Smooth muscle cell (in vitro differentiated cells): ENCODE data around the gene LAMC2. TPM values are rescaled to one million over a fixed set of nuclear protein-coding genes. Genes with fewer than 3 reads are reported as not detected.

Experiments used
- DNase-seq: peaks from one replicate; lab custom pipeline; 2025; ENCODE audit not compliant: unreplicated experiment; lab: John Stamatoyannopoulos, UW
- H2AFZ ChIP-seq: fragments of 200-600 bp; sonication (generic); 2 replicates; pipeline ENCODE4 v1.6.0; 2016; ENCODE audit warnings: antibody characterized with exemption, low read depth, mild to moderate bottlenecking
- H3F3A ChIP-seq: fragments of 200-600 bp; sonication (generic); 2 replicates; pipeline ENCODE4 v1.6.0; 2017; ENCODE audit warnings: antibody characterized with exemption, low read depth
- H3K27ac ChIP-seq: fragments of 200-600 bp; sonication (generic); 2 replicates; pipeline ENCODE4 v1.5.1; 2016; ENCODE audit warnings: low read depth, mild to moderate bottlenecking
- H3K27me3 ChIP-seq: fragments of 200-600 bp; sonication (generic); 2 replicates; pipeline ENCODE4 v1.6.1; 2016; ENCODE audit warnings: low read depth, mild to moderate bottlenecking
- H3K36me3 ChIP-seq: fragments of 200-600 bp; sonication (generic); 2 replicates; pipeline ENCODE4 v1.5.1; 2016; ENCODE audit warnings: low read depth
- H3K4me1 ChIP-seq: fragments of 200-600 bp; sonication (generic); 2 replicates; pipeline ENCODE4 v1.5.1; 2016; ENCODE audit warnings: low read depth
- H3K4me2 ChIP-seq: fragments of 200-600 bp; sonication (generic); 2 replicates; pipeline ENCODE4 v1.6.0; 2016; ENCODE audit warnings: mild to moderate bottlenecking
- H3K4me3 ChIP-seq: fragments of 200-600 bp; sonication (generic); 2 replicates; pipeline ENCODE4 v1.5.1; 2016; ENCODE audit warnings: mild to moderate bottlenecking
- H3K79me2 ChIP-seq: fragments of 200-600 bp; sonication (generic); 2 replicates; pipeline ENCODE4 v1.6.0; 2016; ENCODE audit warnings: low read depth, mild to moderate bottlenecking
- H3K9ac ChIP-seq: fragments of 200-600 bp; sonication (generic); 2 replicates; pipeline ENCODE4 v1.6.0; 2016; ENCODE audit warnings: low read depth
- H3K9me3 ChIP-seq: fragments of 200-600 bp; sonication (generic); replicated peaks from 2 replicates; pipeline ENCODE4 v1.5.1; 2016; ENCODE audit warnings: low read depth
- H4K20me1 ChIP-seq: fragments of 200-600 bp; sonication (generic); 2 replicates; pipeline ENCODE4 v1.6.0; 2016; ENCODE audit warnings: low read depth
- CTCF ChIP-seq: fragments of 200-600 bp; sonication (generic); IDR thresholded peaks from 2 replicates; pipeline ENCODE4 v1.5.1; 2017; ENCODE audit warnings: borderline replicate concordance, mild to moderate bottlenecking, antibody characterized with exemption; ENCODE audit not compliant: insufficient read depth, poor library complexity, severe bottlenecking
- WGBS: methylation state at CpG from one replicate; pipeline ENCODE4 v1.1.7; 2016; ENCODE audit warnings: low lambda C conversion rate; 5-methylcytosine and 5-hydroxymethylcytosine counted together
- polyA plus RNA-seq: library from polyadenylated mRNA; unstranded; fragments of >200 nt; fragmentation: Nextera tagmentation; extraction: Ambion mirVana; gene quantifications from 2 replicates; pipeline ENCODE4 v1.2.1, GENCODE V29; 2016
- total RNA-seq: library from RNA; depleted of rRNA; stranded (reverse); fragments of >200 nt; gene quantifications from 2 replicates; pipeline ENCODE4 v1.2.3, GENCODE V29; 2014

The LAMC2 gene
- total and polyA plus RNA-seq, 2 experiments from 2014 or later = 35.1 to 120 TPM

GRCh38 chr1:183180218-183180617 lies 5.8 kb upstream of the LAMC2 start:
- Histone ChIP-seq H3K4me3 (no peak overlapping the region), H3K36me3 (no peaks in the 10 kb centered on the region), H3K4me1 (peaks cover 10% of the 10 kb centered on the region), H3K9me3 (no peaks in the 10 kb centered on the region), H3K79me2 (no peaks in the 10 kb centered on the region), H3K27me3 (no peaks in the 10 kb centered on the region), H3K4me2 (peak overlapping the region; percentile 43), H3K27ac (peak overlapping the region; percentile 66), H2AFZ (peak overlapping the region; percentile 64), H3K9ac (peak overlapping the region; percentile 14), H4K20me1 (no peaks in the 10 kb centered on the region), H3F3A (no peaks in the 10 kb centered on the region)
- no peak for TF ChIP-seq CTCF
- DNase-seq = no peak
- 49% methylated on average over 3 of the region's 3 CpGs for WGBS

- no peaks in the 10 kb centered on the region for H3K36me3 ChIP-seq
- H3K4me3 ChIP-seq = no peak overlapping the region
- no peak for DNase-seq
- H3K27ac ChIP-seq = peak overlapping the region; percentile 66
- no peaks in the 10 kb centered on the region for H4K20me1 ChIP-seq
- H2AFZ ChIP-seq = peak overlapping the region; percentile 64
- 68% methylated on average over 3 of the region's 3 CpGs for WGBS
- H3K27me3 ChIP-seq = no peaks in the 10 kb centered on the region
- peaks cover 10% of the 10 kb centered on the region for H3K4me1 ChIP-seq
- peak overlapping the region; percentile 14 for H3K9ac ChIP-seq
- no peaks in the 10 kb centered on the region for H3K79me2 ChIP-seq
- H3K9me3 ChIP-seq = no peaks in the 10 kb centered on the region
- peak overlapping the region; percentile 43 for H3K4me2 ChIP-seq
- H3F3A ChIP-seq = no peaks in the 10 kb centered on the region
- no peak for TF ChIP-seq CTCF
Measured at GRCh38 chr1:183180634-183181056, 5.4 kb upstream of the LAMC2 start.

GRCh38 chr1:183186841-183187240 lies 777 bp downstream of the LAMC2 start:
- Histone ChIP-seq H3F3A (no peaks in the 10 kb centered on the region), H3K4me3 (peak overlapping the region; percentile 63), H2AFZ (no peak overlapping the region), H3K79me2 (peaks cover 9% of the 10 kb centered on the region), H3K27me3 (no peaks in the 10 kb centered on the region), H3K4me1 (peaks cover 4% of the 10 kb centered on the region), H3K36me3 (no peaks in the 10 kb centered on the region), H3K4me2 (peak overlapping the region; percentile 88), H3K9ac (peak overlapping the region; percentile 87), H4K20me1 (no peaks in the 10 kb centered on the region), H3K27ac (peak overlapping the region; percentile 87), H3K9me3 (no peaks in the 10 kb centered on the region)
- no peak for TF ChIP-seq CTCF
- DNase-seq = no peak
- 64% methylated on average over 4 of the region's 4 CpGs for WGBS

GRCh38 chr1:183188240-183188639 lies 2.2 kb downstream of the LAMC2 start:
- Histone ChIP-seq H2AFZ (no peak overlapping the region), H3F3A (peaks cover 3% of the 10 kb centered on the region), H3K27me3 (no peaks in the 10 kb centered on the region), H3K36me3 (no peaks in the 10 kb centered on the region), H3K79me2 (peaks cover 9% of the 10 kb centered on the region), H3K9me3 (no peaks in the 10 kb centered on the region), H3K27ac (peak overlapping the region; percentile 87), H4K20me1 (no peaks in the 10 kb centered on the region), H3K4me3 (no peak overlapping the region), H3K4me2 (peak overlapping the region; percentile 33), H3K4me1 (peaks cover 4% of the 10 kb centered on the region), H3K9ac (peak overlapping the region; percentile 54)
- no peak for TF ChIP-seq CTCF
- no peak for DNase-seq
- 93% methylated on average over 1 of the region's 1 CpG for WGBS
